NCI-H524 treated with DMSO at 0.1 percent for 48 hours (cell line): ENCODE data around the gene HAS3.

ENCODE experiments used
- DNase-seq: peaks from one replicate; lab custom pipeline; 2025; lab: John Stamatoyannopoulos, UW

Gene HAS3

GRCh38 chr16:69093974-69094373, 11.5 kb upstream of the HAS3 start:
- no peak for DNase-seq

- DNase-seq = no peak
Measured at GRCh38 chr16:69094501-69094900, 11.0 kb upstream of the HAS3 start.

DNA sequence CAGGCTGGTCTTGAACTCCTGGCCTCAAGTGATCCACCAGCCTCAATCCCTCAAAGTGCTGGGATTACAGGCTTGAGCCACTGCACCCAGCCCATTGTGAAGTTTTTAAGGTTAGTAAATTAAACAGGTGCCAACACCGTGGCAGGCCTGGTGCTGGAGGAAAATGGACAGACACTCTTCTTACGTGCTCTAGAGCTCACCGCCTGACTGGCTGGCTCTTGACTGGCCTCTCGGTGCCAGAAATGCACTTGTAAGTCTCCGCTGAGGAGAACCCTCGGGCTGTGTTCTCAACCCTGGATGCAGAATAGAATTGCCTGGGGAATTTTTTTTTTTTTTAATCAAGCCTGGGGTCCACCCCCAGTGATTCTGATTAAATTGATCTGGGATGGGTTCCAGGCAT, 10.3 kb upstream of the HAS3 start:
- no peak for DNase-seq

GRCh38 chr16:69100071-69100691, 5.3 kb upstream of the HAS3 start:
- peak; percentile 45 for DNase-seq

- no peak for DNase-seq
Measured at GRCh38 chr16:69106491-69107315, 1.2 kb downstream of the HAS3 start.

DNA sequence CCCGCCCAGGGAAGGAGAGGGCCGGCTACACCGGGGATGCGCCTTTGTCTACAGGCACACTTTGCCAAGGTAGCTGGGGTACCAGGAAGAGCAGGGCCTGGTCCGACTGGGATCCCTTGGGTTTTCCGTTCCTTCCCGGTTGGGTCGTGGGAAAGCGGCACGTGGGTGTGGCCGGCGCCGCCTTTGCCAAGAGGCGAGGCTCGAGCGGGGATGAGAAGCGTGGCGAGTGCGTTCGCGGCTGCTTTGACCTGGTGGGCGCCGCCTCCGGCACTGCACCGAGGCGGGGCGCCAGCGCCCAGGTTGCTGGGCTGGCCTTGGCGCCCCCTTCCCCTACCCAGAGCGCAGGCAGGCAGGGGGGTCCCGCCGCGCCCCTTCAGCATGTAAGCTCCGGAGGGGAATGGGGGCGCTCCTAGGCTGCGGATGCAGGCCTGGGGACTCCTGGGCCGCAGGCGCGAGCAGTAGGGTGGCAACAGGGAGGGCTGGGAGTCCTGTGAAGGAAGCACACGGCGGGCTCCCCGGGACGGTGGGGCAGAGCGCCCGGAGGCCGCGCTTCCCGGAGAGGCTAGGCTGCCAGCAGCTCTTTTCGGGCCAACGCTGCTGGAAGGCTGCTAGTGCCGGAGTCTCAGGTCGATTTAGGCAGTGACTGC, 2.0 kb downstream of the HAS3 start:
- no peak for DNase-seq

GRCh38 chr16:69108064-69108904, 2.8 kb downstream of the HAS3 start:
- DNase-seq = no peak

DNA sequence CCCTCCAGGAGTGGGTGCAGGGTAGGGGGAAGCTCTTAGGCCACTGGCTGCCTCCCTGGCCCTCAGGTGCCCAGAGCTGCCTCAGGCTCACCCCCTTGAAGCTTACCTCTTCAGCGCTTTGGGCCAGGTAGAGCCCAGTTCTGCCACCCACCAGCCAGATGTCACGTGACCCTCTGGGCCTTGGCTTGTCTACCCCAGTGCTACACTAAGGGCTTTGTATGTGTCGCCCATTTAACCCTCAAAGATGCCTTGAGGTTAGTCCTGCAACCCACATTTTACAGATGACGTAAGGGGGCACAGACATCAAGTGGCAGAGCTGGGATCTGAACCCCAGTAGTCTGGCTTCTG, 3.4 kb downstream of the HAS3 start:
- DNase-seq = no peak

DNA sequence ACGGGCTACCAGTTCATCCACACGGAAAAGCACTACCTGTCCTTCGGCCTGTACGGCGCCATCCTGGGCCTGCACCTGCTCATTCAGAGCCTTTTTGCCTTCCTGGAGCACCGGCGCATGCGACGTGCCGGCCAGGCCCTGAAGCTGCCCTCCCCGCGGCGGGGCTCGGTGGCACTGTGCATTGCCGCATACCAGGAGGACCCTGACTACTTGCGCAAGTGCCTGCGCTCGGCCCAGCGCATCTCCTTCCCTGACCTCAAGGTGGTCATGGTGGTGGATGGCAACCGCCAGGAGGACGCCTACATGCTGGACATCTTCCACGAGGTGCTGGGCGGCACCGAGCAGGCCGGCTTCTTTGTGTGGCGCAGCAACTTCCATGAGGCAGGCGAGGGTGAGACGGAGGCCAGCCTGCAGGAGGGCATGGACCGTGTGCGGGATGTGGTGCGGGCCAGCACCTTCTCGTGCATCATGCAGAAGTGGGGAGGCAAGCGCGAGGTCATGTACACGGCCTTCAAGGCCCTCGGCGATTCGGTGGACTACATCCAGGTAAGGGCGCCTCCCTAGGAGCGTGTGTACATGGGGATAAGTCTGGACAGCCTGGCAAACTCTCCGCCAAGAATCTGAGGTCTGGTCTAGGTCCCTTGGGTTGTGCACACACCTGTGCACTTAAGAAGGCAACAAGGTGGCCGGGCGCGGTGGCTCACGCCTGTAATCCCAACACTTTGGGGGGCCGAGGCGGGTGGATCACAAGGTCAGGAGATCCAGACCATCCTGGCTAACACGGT, 4.2 kb downstream of the HAS3 start:
- DNase-seq = no peak

DNA sequence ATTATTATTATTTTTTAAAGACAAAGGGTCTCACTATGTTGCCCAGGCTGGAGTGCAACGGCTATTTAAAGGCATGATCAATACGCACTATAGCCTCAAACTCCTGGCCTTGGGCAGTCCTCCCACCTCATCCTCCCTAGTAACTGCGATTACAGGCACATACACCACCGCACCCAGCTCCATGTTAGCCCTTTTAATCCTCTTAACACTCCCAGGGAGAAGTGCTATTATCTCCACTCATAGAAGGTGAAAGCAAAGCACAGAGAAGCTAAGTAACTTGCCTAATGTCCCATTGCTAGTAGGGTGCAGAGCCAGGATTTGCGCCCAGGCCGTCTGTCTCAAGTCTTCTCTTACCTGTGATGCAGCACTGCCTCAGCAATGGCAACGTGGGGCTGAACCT, 5.0 kb downstream of the HAS3 start:
- DNase-seq = no peak

GRCh38 chr16:69111216-69111875, 5.9 kb downstream of the HAS3 start:
- no peak for DNase-seq

DNA sequence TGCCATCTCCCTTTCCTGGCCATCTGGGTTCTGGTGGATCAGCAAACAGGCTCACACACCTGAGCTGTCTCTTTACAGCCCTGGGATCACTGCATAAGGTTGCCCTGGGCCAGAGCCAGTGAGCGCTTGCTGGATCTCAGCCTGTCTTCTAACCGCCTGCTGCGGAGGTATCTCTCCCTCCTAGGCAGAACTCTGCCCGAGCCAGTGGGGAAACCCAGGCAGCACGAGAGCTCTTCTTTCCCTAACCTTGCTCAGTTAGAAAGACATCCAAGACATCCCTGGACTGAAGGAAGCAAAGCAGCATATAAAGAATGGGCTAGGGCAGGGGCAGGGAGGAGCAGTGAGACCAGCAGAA, 6.4 kb downstream of the HAS3 start:
- no peak for DNase-seq

DNA sequence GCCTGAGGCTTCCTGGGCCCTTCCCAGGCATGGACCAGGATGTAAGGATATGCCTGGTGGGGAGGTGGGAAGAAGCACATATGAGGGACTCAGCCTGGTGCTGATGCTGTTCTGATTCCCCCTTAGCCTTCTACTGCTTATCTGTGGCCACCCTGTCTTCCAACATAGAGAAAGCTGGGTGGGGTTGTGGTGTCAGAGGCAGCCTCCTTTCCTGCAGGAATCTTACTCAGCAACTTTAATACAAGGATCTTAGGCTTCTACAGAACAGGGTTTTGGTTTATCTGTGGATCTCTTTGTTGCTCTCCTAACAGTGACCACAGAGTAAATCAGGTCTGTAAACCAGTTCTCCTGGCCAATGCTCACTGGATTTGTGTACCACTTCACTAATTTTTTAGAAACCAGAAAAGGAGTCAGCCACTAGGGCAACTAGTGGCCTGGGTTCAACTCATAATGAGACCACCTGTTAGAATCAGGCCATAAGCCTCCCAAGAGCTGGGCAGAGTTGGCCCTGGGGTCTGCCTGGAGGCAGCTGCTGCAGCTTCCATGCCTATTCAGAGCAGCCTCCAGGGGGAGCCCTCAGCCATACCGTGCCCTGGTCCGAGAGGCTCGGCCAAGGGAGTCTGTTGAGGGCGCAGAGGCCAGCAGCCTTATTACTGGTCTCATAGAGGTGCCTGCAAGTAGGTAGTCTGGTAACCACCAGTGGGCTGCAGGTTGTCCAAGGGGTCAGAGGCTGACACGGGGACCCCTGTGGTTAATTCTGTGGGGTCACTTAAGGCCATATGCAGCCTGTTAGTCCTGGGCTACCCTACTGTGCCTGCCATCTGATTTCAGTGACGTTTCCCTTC, 7.1 kb downstream of the HAS3 start:
- DNase-seq = no peak

DNA sequence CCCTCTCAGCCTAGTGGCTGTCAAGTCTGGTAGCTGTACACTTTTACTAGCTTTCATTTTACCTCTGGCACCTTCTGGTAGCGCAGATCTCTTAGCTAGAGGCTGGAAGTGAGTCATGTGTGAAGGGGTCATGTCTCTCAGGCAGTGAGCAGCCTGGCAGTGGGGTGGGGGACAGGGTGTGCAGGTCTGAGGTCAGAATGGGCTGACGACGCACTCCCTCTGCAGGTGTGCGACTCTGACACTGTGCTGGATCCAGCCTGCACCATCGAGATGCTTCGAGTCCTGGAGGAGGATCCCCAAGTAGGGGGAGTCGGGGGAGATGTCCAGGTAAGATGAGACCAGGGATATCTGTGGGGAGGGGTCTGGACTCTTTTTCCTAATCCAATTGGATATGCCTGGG, 7.8 kb downstream of the HAS3 start:
- DNase-seq = no peak

DNA sequence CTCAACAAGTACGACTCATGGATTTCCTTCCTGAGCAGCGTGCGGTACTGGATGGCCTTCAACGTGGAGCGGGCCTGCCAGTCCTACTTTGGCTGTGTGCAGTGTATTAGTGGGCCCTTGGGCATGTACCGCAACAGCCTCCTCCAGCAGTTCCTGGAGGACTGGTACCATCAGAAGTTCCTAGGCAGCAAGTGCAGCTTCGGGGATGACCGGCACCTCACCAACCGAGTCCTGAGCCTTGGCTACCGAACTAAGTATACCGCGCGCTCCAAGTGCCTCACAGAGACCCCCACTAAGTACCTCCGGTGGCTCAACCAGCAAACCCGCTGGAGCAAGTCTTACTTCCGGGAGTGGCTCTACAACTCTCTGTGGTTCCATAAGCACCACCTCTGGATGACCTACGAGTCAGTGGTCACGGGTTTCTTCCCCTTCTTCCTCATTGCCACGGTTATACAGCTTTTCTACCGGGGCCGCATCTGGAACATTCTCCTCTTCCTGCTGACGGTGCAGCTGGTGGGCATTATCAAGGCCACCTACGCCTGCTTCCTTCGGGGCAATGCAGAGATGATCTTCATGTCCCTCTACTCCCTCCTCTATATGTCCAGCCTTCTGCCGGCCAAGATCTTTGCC, 9.0 kb downstream of the HAS3 start:
- DNase-seq = no peak

DNA sequence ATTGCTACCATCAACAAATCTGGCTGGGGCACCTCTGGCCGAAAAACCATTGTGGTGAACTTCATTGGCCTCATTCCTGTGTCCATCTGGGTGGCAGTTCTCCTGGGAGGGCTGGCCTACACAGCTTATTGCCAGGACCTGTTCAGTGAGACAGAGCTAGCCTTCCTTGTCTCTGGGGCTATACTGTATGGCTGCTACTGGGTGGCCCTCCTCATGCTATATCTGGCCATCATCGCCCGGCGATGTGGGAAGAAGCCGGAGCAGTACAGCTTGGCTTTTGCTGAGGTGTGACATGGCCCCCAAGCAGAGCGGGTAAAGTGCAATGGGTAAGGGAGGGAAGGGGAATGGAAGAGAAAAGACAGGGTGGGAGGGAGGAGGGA, 9.5 kb downstream of the HAS3 start:
- no peak for DNase-seq

DNA sequence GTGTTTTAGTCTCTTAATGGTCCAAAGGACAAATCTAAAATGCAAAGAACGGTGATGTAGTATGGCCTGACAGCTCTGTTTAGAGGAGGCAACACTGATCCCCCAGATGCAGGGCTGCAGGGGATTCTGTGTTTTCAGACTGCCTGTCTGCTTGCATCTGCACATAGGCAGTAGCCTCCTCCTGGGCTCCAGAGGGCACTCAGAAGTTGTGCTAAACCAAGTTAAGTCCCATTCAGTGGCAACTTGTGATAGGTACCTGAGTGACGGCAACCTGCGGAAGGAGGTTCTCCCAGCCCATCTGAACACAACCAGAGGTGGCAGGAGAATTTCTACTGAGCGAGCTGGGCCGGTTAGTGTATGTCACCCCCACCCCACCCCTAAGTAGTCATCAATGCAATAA, 9.9 kb downstream of the HAS3 start:
- no peak for DNase-seq

DNA sequence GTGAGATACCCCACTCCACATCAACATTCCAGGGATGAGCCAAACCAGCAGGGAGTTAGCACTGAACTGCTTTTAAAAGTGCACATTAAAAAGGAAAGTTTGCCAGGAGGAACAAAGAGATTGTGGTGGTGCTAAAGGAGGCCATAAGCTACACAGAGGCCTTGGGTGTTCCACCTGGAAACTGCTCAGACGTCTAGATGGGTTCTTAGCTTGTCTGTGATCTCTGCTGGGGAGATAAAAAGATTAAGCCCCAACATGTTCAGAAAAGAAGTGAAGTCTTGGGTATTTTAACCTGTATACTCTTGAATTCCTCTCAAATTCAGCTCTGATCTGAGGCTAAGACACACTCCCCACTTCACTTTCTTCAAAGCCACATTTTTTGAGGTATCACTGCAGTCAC, 10.4 kb downstream of the HAS3 start:
- DNase-seq = no peak

DNA sequence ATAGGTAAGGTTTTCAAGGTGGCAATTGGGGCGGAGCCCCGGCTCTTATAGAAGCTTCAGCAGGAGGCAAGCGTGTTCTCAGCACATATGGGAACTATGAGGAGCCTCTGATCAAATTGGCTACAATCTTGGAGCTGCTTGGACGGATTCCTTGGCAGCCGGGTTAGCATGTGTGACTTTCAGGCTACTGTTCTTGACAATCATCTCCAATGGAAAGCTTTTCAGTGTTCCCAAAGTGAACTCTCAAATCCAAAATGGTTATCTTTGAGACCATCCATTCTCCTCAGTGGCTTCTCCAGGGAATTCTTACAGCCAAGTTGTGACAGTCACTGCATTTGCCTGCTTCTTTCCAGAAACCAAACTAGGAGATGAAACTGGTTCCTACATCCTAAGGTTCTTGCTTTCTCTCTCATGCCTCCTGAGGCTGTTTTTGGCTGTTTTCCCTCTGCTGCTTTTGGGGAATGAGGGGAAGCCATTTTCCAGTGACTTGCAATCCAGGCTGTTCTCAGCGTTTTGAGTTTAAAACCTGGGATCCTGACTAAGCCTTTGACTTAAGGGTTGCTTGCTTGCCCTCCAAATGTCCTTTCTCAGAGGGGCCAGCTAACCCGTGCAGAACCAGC, 10.9 kb downstream of the HAS3 start:
- no peak for DNase-seq
